ENCODE results near the gene CST7. TPM values are rescaled to one million over a fixed set of nuclear protein-coding genes. Genes with fewer than 3 reads are reported as not detected.
A peak's percentile ranks its signal among the peaks of the same experiment; 100 is the strongest.
"Not testable (repeated sequence)": the region's sequence is repeated elsewhere in the genome, so short reads cannot be mapped to it uniquely, and the experiment has no call there.

The CST7 gene
- total RNA-seq, 2 donors from 2014 or later: not detected

DNA sequence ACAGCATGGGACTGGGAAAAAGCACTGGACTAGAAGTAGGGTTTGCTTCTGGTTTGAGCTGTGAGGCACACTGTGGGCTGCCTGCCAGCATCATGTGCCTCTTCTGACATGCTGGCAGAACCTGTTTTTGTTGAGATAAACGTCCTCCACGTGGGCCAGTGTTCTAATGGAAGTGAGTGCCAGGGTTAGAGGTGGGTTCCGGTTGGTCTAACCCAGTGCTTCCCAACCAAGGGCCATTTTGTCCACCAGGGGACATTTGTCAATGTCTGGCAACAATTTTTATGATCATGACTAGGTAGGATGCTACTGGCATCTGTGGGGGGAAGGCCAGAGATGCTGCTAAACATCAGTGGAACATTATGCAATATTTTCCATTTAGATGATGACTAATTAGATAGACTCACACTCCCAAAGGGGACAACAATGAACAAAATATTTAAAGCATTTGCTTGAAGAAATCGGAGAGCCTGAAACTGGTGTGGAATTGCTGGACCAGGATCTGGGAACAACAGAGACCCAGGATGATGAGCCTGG lies 51.3 kb downstream of the CST7 start:
- H3K27me3 Mint-ChIP-seq (ENCODE audit: insufficient read depth): peaks cover 42% of the 10 kb centered on the region
- Histone ChIP-seq H3K27ac (ENCODE audit: low read depth, low read length) (no peak overlapping the region), H3K27me3 (ENCODE audit: control insufficient read depth, insufficient read depth, low read length, poor library complexity, severe bottlenecking) (peaks cover 54% of the 10 kb centered on the region), H3K4me1 (ENCODE audit: control insufficient read depth, insufficient read depth, low read length) (no peaks in the 10 kb centered on the region), H3K9me3 (ENCODE audit: control insufficient read depth, low read length) (no peaks in the 10 kb centered on the region), H3K4me3 (ENCODE audit: low read length) (no peak overlapping the region), H3K9ac (ENCODE audit: extremely low read depth, low read length, poor library complexity, severe bottlenecking) (no peak overlapping the region), H3K36me3 (ENCODE audit: control insufficient read depth, insufficient read depth, low read length) (no peaks in the 10 kb centered on the region)
- no peaks in the 10 kb centered on the region for H3K4me1 Mint-ChIP-seq
- peak; percentile 17 for DNase-seq
- TF ChIP-seq, protein P1, sequence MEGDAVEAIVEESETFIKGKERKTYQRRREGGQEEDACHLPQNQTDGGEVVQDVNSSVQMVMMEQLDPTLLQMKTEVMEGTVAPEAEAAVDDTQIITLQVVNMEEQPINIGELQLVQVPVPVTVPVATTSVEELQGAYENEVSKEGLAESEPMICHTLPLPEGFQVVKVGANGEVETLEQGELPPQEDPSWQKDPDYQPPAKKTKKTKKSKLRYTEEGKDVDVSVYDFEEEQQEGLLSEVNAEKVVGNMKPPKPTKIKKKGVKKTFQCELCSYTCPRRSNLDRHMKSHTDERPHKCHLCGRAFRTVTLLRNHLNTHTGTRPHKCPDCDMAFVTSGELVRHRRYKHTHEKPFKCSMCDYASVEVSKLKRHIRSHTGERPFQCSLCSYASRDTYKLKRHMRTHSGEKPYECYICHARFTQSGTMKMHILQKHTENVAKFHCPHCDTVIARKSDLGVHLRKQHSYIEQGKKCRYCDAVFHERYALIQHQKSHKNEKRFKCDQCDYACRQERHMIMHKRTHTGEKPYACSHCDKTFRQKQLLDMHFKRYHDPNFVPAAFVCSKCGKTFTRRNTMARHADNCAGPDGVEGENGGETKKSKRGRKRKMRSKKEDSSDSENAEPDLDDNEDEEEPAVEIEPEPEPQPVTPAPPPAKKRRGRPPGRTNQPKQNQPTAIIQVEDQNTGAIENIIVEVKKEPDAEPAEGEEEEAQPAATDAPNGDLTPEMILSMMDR (conservative IDR thresholded peaks at IDR 0.05): no peak
- H3K27ac Mint-ChIP-seq: no peak overlapping the region
- WGBS, 2 experiments (ENCODE audit: insufficient coverage in 1 of 2, insufficient read length in 1 of 2): 30 to 53% methylated on average over 2 to 4 of the region's 4 CpGs
- H3K4me3 Mint-ChIP-seq: no peak overlapping the region
- peaks cover 6% of the 10 kb centered on the region for H3K9me3 Mint-ChIP-seq
- no peaks in the 10 kb centered on the region for H3K36me3 Mint-ChIP-seq (ENCODE audit: low read depth)

DNA sequence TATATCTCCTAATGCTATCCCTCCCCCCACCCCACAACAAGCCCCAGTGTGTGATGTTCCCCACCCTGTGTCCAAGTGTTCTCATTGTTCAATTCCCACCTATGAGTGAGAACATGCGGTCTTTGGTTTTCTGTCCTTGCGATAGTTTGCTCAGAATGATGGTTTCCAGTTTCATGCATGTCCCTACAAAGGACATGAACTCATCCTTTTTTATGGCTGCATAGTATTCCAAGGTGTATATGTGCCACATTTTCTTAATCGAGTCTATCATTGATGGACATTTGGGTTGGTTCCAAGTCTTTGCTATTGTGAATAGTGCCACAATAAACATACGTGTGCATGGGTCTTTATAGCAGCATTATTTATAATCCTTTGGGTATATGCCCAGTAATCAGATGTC lies 52.3 kb downstream of the CST7 start:
- not testable (repeated sequence) for H3K27ac Mint-ChIP-seq; H3K27ac ChIP-seq (ENCODE audit: low read depth, low read length); H3K9me3 Mint-ChIP-seq; H3K36me3 Mint-ChIP-seq (ENCODE audit: low read depth); H3K4me1 ChIP-seq (ENCODE audit: control insufficient read depth, insufficient read depth, low read length); H3K4me3 ChIP-seq (ENCODE audit: low read length); H3K9me3 ChIP-seq (ENCODE audit: control insufficient read depth, low read length); H3K9ac ChIP-seq (ENCODE audit: extremely low read depth, low read length, poor library complexity, severe bottlenecking); H3K36me3 ChIP-seq (ENCODE audit: control insufficient read depth, insufficient read depth, low read length); H3K4me3 Mint-ChIP-seq; DNase-seq; H3K4me1 Mint-ChIP-seq
- peaks cover 51% of the 10 kb centered on the region for H3K27me3 ChIP-seq (ENCODE audit: control insufficient read depth, insufficient read depth, low read length, poor library complexity, severe bottlenecking)
- WGBS, 2 experiments (ENCODE audit: insufficient coverage in 1 of 2, insufficient read length in 1 of 2): 94 to 95% methylated on average over 2 to 4 of the region's 4 CpGs
- H3K27me3 Mint-ChIP-seq (ENCODE audit: insufficient read depth): peaks cover 39% of the 10 kb centered on the region

DNA sequence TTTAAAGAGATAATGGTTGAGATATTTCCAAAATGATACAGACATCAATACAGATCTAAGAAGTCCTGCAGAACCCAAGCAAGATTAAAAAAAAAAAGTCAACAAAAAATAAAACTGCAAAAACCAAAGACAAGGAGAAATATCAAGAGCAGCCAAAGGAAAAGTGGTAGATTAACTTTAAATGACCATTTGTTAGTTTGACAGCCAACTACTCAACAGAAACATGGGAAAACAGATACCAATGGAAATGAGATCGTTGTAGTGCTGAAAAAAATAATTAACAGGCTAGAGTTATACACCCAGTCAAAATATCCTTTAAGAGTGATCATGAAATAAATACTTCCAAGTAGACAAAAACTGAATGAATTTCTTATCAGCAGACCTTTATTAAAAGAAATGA lies 53.9 kb downstream of the CST7 start:
- Mint-ChIP-seq H3K4me1 (no peaks in the 10 kb centered on the region), H3K9me3 (peaks cover 6% of the 10 kb centered on the region), H3K36me3 (ENCODE audit: low read depth) (no peaks in the 10 kb centered on the region), H3K27ac (no peak overlapping the region), H3K27me3 (ENCODE audit: insufficient read depth) (peaks cover 26% of the 10 kb centered on the region), H3K4me3 (no peak overlapping the region)
- WGBS, 2 experiments (ENCODE audit: insufficient coverage in 1 of 2, insufficient read length in 1 of 2): 60% methylated on average over 1 of the region's 1 CpG; no CpG with 5 or more reads in 1 of the 2 experiments
- no peaks in the 10 kb centered on the region for H3K4me1 ChIP-seq (ENCODE audit: control insufficient read depth, insufficient read depth, low read length)
- H3K4me3 ChIP-seq (ENCODE audit: low read length): no peak overlapping the region
- peaks cover 36% of the 10 kb centered on the region for H3K27me3 ChIP-seq (ENCODE audit: control insufficient read depth, insufficient read depth, low read length, poor library complexity, severe bottlenecking)
- no peak overlapping the region for H3K27ac ChIP-seq (ENCODE audit: low read depth, low read length)
- no peak for DNase-seq
- no peaks in the 10 kb centered on the region for H3K36me3 ChIP-seq (ENCODE audit: control insufficient read depth, insufficient read depth, low read length)
- H3K9me3 ChIP-seq (ENCODE audit: control insufficient read depth, low read length): no peaks in the 10 kb centered on the region
- TF ChIP-seq, protein P1 (conservative IDR thresholded peaks at IDR 0.05): no peak
- H3K9ac ChIP-seq (ENCODE audit: extremely low read depth, low read length, poor library complexity, severe bottlenecking): no peak overlapping the region

DNA sequence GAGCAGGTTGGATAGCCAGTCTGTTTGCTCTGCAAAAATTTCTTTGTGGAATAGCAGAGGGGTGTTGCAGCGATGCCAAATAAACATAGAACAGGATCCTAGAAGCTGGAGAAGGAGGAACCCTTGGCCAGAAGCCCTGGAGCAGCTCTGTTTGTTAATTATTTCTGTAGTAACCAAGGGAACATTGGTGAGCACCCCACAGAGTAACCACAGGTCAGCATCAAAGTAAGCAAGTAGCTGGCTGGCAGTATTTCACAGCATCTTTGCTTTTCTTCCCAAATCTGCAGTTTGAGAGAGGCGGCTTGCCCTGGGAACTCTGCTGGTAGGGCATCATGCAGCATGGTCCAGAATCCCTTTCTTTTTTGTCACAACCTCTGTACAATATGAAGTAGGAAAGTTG lies 56.2 kb downstream of the CST7 start:
- H3K9ac ChIP-seq (ENCODE audit: extremely low read depth, low read length, poor library complexity, severe bottlenecking): no peak overlapping the region
- no peak overlapping the region for H3K4me3 ChIP-seq (ENCODE audit: low read length)
- TF ChIP-seq, protein P1 (conservative IDR thresholded peaks at IDR 0.05): no peak
- H3K9me3 ChIP-seq (ENCODE audit: control insufficient read depth, low read length): no peaks in the 10 kb centered on the region
- Mint-ChIP-seq H3K4me3 (no peak overlapping the region), H3K27ac (no peak overlapping the region), H3K36me3 (ENCODE audit: low read depth) (no peaks in the 10 kb centered on the region), H3K9me3 (peaks cover 6% of the 10 kb centered on the region), H3K4me1 (no peaks in the 10 kb centered on the region), H3K27me3 (ENCODE audit: insufficient read depth) (peaks cover 10% of the 10 kb centered on the region)
- no peaks in the 10 kb centered on the region for H3K4me1 ChIP-seq (ENCODE audit: control insufficient read depth, insufficient read depth, low read length)
- 75 to 78% methylated on average over 2 of the region's 2 CpGs for WGBS, 2 experiments (ENCODE audit: insufficient coverage in 1 of 2, insufficient read length in 1 of 2)
- no peak overlapping the region for H3K27ac ChIP-seq (ENCODE audit: low read depth, low read length)
- no peaks in the 10 kb centered on the region for H3K36me3 ChIP-seq (ENCODE audit: control insufficient read depth, insufficient read depth, low read length)
- DNase-seq: no peak
- peaks cover 13% of the 10 kb centered on the region for H3K27me3 ChIP-seq (ENCODE audit: control insufficient read depth, insufficient read depth, low read length, poor library complexity, severe bottlenecking)
